HG02588 (cell line): ENCODE measurements around the gene FGF2.
"Not testable (repeated sequence)": the region's sequence is repeated elsewhere in the genome, so short reads cannot be mapped to it uniquely, and the experiment has no call there.

Experiments
- ATAC-seq: cut with Tn5 transposase; IDR thresholded peaks from one replicate; pipeline ENCODE4 v1.9.1; 2021; ENCODE audit warnings: mild to moderate bottlenecking, moderate library complexity; ENCODE audit not compliant: unreplicated experiment

Gene FGF2

GRCh38 chr4:122921971-122922876, 95.6 kb downstream of the FGF2 start, which contains the start of gene NUDT6:
Gene NUDT6 (minus strand): TSS chr4:122922597. CDS start chr4:122922572, 25 bp downstream.
- peak; percentile 74 for ATAC-seq

DNA sequence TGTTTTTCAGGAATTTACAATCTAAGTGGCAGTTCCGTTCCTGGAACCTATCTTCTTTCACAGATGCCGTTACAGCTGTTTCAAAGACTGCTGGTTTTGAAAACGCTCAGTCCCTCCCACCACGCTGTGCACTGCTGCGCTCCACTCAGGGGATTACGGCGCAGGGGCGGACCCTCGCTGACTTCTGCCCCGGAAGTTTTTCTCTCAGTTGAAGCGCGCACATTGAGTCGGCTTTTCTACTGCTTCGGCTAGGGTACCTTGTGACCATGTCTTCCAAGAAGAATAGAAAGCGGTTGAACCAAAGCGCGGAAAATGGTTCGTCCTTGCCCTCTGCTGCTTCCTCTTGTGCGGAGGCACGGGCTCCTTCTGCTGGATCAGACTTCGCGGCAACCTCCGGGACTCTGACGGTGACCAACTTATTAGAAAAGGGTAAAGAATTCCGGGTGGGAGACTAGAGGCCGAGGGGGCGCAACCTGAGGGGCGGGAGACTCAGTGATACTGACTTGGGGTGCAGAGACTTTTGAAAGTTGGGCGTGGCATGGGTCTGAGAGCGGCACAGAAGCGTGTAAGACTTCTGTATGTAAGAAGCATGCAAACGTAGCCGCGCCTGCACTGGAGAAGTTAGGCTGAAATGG, 96.4 kb downstream of the FGF2 start:
- ATAC-seq = peak; percentile 97

DNA sequence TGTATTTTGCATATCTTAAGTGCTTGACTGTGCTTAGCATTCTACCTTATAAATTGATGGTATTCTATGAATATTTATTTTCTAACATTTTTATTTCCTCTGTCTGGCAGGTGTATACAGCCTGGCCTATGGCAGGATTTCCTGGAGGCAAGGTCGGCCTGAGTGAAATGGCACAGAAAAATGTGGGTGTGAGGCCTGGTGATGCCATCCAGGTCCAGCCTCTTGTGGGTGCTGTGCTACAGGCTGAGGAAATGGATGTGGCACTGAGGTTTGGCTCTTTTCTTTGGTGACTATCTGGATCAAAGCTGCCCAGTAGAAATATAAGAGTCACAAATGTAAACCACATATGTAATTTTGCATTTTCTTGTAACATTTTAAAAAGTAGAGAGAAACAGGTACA, 102.3 kb downstream of the FGF2 start:
- ATAC-seq = no peak

- no peak for ATAC-seq
Observed at GRCh38 chr4:122930862-122931261, 104.2 kb downstream of the FGF2 start.

- no peak for ATAC-seq
Observed at GRCh38 chr4:122932763-122933162, 106.1 kb downstream of the FGF2 start.

DNA sequence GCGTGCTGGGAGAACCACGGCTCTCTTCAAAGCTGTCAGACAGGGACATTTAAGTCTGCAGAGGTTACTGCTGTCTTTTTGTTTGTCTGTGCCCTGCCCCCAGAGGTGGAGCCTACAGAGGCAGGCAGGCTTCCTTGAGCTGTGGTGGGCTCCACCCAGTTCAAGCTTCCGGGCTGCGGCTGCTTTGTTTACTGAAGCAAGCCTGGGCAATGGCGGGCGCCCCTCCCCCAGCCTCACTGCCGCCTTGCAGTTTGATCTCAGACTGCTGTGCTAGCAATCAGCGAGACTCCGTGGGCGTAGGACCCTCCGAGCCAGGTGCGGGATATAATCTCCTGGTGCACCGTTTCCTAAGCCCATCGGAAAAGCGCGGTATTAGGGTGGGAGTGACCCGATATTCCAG, 118.5 kb downstream of the FGF2 start:
- ATAC-seq = not testable (repeated sequence)

- ATAC-seq = no peak
Observed at GRCh38 chr4:122946142-122946541, 119.5 kb downstream of the FGF2 start.
